Skin epidermis (tissue), 12 donors: Measurements from ENCODE around the gene ELAPOR1.

Experiments
- H3K27ac ChIP-seq, 21 experiments: fragments of 200-600 bp; sonication (generic) in 11 of 21; one replicate each; pipeline ENCODE4 v1.5.0; 2020; ENCODE audit warnings: mild to moderate bottlenecking in 3 of 21, inconsistent platforms in 2 of 21, moderate library complexity in 2 of 21
- H3K4me3 ChIP-seq, 7 experiments: fragments of 200-600 bp; sonication (generic) in 2 of 7; one replicate each; pipeline ENCODE4 v1.5.0; 2020; ENCODE audit warnings: inconsistent platforms in 2 of 7, mild to moderate bottlenecking in 2 of 7, moderate library complexity in 1 of 7

ELAPOR1 gene

DNA sequence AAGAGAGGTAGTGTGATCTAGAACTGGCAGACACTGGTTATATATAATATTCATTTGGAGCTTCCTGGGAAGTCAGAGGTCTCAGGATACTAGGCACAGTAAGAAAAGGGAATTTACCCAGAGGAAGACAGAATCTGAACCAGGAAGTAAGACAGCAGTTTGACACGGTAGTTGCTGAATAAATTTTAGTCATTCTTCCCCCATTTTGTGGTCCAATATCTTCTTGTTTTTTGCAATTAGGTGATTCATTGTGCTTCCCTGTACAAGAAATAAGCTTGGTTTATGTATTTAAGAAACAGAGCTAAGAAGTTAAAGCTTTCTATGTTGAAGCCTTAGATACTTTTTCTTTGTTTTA lies 22.1 kb upstream of the ELAPOR1 start:
- H3K27ac ChIP-seq, result peak overlapping the region in 20 of 21 experiments; percentile 88 to 99 (median 97)

GRCh38 chr1:109094377-109094803 lies 19.5 kb upstream of the ELAPOR1 start:
- H3K27ac ChIP-seq, result peak overlapping the region in 2 of 21 experiments; percentile 12 to 21

More for the DNA sequence above, 22.1 kb upstream of the ELAPOR1 start:
- H3K4me3 ChIP-seq, result peak overlapping the region; percentile 57 to 88 (median 82)

GRCh38 chr1:109094871-109095270 lies 19.0 kb upstream of the ELAPOR1 start:
- Histone ChIP-seq H3K4me3 (no peak overlapping the region), H3K27ac (peak overlapping the region in 3 of 21 experiments; percentile 12 to 39 (median 21))

More at GRCh38 chr1:109094377-109094803, 19.5 kb upstream of the ELAPOR1 start:
- H3K4me3 ChIP-seq, result no peak overlapping the region

DNA sequence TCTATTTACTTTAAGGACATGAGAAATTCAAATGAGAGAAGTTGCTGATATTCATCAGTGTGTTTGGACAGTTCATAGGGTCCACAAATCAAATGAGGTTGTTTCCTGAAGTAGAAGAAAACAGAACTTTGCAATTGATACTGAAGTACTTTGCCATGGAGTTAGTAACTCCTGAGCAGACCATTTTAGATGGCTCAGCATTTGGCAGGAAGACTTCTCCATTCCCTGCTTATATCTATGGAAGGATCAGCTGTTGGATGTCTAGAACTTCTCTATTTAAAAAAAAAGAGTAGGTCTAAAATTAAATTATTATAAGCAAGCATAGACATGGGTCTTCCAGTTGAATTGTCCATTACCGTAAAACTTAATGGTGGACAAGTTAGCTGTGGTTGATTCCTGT lies 18.3 kb upstream of the ELAPOR1 start:
- H3K27ac ChIP-seq, result peak overlapping the region in 11 of 21 experiments; percentile 2 to 67 (median 29)
- H3K4me3 ChIP-seq, result no peak overlapping the region

GRCh38 chr1:109096120-109096519 lies 17.8 kb upstream of the ELAPOR1 start:
- no peak overlapping the region for H3K4me3 ChIP-seq
- H3K27ac ChIP-seq, result peak overlapping the region in 13 of 21 experiments; percentile 2 to 67 (median 33)

- peak overlapping the region; percentile 81 to 100 (median 98) for H3K4me3 ChIP-seq
- H3K27ac ChIP-seq, result peak overlapping the region; percentile 65 to 100 (median 95)
Measured at GRCh38 chr1:109099938-109100773, 13.8 kb upstream of the ELAPOR1 start.

- no peak overlapping the region for H3K4me3 ChIP-seq
Measured at GRCh38 chr1:109104364-109105151, 9.4 kb upstream of the ELAPOR1 start.

GRCh38 chr1:109105881-109106280 lies 8.0 kb upstream of the ELAPOR1 start:
- Histone ChIP-seq H3K27ac (no peak overlapping the region), H3K4me3 (no peak overlapping the region)

More at GRCh38 chr1:109104364-109105151, 9.4 kb upstream of the ELAPOR1 start:
- no peak overlapping the region for H3K27ac ChIP-seq

GRCh38 chr1:109107785-109108184 lies 6.1 kb upstream of the ELAPOR1 start:
- Histone ChIP-seq H3K4me3 (no peak overlapping the region), H3K27ac (no peak overlapping the region)

DNA sequence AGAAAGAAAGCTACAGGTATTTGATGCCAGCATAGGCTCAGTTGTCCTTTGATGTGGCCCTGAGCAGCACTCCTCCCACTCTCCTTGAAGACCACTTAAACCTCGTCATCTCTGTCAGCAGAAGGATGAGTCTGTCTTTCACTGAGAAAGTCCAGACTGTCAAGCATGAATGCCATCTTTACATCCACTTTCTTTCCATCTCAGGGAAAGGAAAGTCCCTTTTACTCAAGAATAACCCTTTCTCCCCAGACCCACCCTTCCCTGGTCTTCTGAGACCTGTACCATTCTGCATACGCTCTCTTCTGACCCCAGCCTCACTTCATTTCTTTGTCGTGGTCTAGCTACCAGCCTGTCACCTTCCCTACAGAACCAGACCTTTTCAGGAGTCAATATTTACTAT lies 4.0 kb upstream of the ELAPOR1 start:
- H3K27ac ChIP-seq, result no peak overlapping the region
- no peak overlapping the region for H3K4me3 ChIP-seq

GRCh38 chr1:109111386-109112055 lies 2.4 kb upstream of the ELAPOR1 start:
- Histone ChIP-seq H3K27ac (no peak overlapping the region), H3K4me3 (no peak overlapping the region)

DNA sequence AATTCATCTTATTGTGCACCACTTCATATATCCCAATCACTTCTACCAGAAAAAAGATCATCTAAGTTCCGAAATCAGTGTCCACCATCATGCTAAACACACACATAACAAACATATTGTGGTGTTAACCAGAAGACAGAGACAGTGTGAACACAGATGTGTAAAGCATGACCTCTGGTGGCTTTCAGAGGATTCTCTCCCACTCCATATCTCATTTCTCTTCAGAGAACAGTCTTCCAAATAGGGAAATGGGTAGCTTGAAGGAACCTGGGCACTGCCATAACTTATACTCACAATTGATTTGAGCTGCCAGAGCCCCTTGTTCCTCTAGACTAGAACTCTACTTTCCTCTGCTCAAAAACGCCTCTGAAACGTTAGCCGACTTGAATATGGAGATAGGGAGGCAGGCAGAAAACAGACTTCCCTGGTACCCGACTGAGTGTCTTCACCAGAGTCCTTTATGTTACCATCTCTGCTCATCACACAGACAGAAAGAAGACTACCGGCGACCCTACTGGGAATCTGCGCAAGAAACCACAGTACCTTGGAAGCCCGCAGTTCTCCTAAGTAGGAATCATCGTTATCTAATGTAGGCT lies 1.8 kb upstream of the ELAPOR1 start:
- H3K4me3 ChIP-seq, result peak overlapping the region in 2 of 7 experiments; percentile 41 to 44

DNA sequence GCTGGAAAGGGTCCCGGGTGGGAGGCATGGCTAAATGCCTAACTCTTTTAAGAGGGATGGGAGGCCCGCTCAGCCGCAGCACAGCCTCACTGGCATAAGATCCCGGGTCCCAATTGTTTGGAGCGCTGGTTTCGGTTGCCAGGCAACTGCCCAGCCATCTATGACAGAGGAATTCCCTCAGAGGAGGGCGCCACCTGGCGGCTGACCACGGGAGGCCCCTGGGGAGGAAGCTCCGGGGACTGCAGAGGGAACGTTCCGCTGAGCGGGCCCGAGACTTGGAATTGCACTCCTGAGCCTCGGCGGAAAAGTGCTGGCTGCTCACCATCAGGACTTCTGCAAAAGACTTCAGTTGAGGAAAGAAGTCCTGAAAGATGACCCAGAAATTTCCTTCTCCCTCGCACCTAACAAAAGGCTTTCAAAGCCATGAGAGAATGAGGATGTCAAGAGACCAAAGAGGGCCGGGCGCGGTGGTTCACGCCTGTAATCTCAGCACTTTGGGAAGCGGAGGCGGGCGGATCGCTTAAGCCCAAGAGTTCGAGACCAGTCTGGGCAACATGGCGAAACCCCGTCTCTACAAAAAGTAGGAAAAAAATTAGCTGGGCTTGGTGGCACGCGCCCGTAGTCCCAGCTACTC lies 1.1 kb upstream of the ELAPOR1 start:
- H3K27ac ChIP-seq, result peak overlapping the region in 1 of 21 experiments; percentile 16
- peak overlapping the region in 5 of 7 experiments; percentile 2 to 44 (median 19) for H3K4me3 ChIP-seq

More for the DNA sequence above, 1.8 kb upstream of the ELAPOR1 start:
- peak overlapping the region in 1 of 21 experiments; percentile 16 for H3K27ac ChIP-seq

DNA sequence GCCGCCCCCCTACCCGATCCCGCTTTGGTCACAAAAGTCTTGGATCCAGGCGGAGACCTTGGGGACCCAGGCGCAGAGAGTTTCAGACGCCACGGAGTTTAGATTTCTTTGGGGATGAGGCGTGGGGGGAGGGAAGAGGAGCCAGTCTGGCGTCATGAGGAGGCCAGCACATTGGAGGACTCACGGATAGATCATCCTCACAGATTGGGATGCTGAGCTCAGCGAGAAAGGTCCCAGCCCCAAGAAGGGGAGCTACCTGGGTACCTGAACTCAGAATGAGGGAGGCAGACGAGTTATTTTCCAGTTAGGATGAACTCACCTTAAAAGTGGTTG lies 393 bp downstream of the ELAPOR1 start:
- H3K4me3 ChIP-seq, result peak overlapping the region; percentile 16 to 44 (median 26)
- H3K27ac ChIP-seq, result no peak overlapping the region

DNA sequence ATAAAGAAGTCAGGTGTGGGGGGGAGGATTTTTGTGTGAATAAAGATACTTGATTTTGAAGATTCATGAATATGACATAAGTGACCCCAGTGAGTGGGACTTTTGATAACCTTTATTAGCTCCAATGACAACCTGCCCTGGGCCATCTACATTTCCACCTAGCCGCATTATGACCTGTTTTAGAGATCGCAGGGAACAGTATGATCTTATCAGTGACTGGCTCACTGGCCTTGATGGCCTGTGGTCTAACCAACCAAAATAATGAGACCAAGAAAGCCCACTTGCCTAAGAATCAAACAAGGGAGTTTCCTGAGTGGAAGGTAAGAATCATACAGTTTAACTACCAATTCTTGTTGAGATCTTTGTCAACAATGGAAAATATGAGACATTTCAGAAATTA lies 1.8 kb downstream of the ELAPOR1 start:
- H3K4me3 ChIP-seq, result no peak overlapping the region

DNA sequence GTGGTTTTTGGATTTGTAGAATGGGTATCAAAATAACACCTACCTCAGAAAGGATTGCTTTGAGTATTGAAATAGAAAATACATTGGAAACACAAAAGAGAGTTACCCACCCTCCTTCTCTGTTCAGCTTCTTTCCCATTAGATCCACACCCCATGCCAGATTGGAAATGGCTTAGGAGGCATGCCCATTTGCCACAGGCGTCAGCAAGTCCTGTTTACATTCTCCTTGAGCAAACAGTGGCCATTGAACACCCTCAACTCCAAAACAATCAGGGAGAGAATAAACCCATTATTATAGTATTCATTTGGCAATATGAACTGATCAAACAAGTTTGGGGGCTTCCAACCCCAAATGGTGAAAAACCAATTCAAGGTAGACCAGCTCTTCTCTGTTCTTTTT lies 2.4 kb downstream of the ELAPOR1 start:
- Histone ChIP-seq H3K27ac (no peak overlapping the region), H3K4me3 (no peak overlapping the region)

More for the DNA sequence above, 1.8 kb downstream of the ELAPOR1 start:
- H3K27ac ChIP-seq, result peak overlapping the region in 1 of 21 experiments; percentile 40

DNA sequence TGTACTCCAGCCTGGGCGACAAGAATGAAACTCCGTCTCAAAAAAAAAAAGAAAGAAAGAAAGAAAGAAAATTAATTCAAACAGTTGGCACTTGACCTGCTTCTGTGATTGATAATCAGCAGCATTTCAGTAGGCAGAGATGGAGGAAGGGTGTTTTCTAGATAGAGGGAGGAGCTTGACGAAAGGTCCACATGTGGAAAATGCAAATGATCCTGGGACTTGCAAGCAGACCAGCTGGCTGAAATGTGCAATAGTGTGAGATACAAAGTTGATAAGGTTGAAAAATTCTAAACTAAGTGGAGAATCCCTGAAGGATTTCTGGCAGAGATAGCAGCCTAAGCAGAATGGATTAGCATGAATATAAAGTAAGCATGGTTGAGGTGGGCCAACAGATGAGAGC lies 4.2 kb downstream of the ELAPOR1 start:
- no peak overlapping the region for H3K27ac ChIP-seq
- H3K4me3 ChIP-seq, result no peak overlapping the region

DNA sequence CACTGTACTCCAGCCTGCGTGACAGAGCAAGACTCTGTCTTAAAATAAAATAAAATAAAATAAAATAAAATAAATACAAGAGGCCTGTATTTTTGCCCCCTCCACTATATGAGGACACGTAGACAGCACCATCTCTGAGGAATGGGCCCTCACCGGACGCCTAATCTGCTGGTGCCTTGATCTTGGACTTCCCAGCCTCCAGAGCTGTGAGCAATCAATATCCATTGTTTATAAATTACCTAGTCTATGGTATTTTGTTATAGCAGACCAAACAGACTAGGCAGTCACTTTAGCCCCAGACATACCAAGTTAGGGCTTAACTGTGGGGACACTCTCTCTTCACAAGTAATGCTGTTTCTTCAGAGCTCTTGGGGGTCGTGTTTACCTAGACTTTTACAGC lies 6.4 kb downstream of the ELAPOR1 start:
- Histone ChIP-seq H3K4me3 (no peak overlapping the region), H3K27ac (no peak overlapping the region)

- H3K4me3 ChIP-seq, result no peak overlapping the region
- no peak overlapping the region for H3K27ac ChIP-seq
Measured at GRCh38 chr1:109131059-109131458, 17.1 kb downstream of the ELAPOR1 start.
